GM19193 (cell line): ENCODE measurements around the gene RENBP.

Experiments
- POLR2A ChIP-seq: IDR thresholded peaks from 4 replicates; pipeline ENCODE4 v1.6.1; 2011; ENCODE audit not compliant: insufficient read depth, insufficient read length; ENCODE audit errors: extremely low read depth

The RENBP gene

DNA sequence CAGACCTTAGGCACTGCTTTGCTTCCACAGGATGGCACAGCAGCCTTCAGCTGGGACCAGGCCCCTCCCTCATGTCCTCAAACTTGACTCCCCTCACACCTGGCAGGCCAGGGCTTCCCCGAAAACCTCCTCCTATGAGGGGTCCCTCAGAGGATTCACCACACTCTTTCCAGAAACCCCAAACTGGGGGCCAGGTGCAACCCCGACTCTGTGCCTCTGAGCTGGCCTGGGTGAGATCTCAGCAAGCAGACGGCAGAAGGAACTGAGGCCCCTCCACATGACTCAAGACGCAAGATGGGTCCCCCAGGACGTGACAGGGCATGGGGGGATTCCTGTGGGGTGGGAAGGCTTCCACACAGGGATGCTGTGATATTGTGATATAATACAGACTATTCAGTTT lies 21.0 kb upstream of the RENBP start:
- no peak for TF ChIP-seq POLR2A

DNA sequence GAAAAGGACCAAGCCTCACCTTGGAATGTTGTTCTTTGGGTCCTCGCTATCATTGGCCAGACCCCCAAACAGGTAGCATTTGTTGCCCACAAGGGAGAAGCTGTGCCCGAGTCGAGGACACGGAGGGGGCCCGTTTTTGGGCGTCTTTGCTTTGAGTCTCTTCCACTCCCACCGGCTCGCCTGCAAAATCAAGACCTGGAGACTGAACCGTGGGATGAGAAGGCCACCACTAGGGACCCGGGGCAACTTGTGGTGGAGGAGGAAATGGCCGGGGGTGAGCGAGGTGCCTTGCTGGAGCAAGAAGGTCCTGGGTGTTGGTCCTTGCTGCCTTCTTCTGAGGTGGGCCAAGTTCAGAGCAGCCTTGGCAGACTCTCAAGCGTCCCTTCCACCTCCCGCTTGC lies 19.7 kb upstream of the RENBP start:
- no peak for TF ChIP-seq POLR2A

DNA sequence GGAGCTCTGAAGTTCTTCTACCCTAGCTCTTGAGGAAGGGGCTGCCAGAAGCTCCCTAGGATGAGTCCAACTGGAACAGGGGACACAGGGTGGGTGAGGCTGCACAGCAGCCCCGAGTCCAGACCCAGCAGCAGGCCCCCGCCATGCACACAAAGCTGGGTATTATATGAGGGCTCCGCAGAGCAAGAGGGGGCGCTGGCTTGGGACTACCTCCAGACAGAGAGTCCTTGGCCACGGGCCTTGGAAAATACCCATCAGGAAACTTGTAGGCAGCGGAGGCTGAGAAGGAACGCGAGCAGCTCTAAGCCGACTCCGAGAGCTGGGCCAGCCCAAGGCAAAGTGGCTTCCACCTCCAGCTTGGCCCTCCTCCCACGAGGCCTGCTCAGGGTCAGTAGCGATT lies 19.1 kb upstream of the RENBP start:
- no peak for TF ChIP-seq POLR2A

DNA sequence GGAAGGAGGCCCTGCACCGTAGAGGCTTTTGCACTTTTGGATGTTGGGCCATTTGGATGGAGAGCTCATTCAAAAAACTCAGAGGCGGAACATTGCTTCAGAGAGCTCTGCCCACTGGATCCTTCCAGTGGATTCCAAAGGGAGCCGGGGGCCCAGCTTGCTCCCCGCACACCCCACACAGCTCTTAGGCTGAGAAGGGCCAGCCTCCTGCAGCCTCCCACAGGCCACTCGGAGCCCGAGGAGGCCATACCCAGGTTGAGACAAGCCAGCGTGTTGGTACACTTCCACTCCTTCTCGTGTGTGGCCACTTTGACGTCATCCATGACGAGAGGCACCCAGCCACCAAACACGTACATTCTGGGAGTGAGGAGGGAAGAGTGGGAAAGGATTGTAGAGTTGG lies 16.8 kb upstream of the RENBP start:
- no peak for TF ChIP-seq POLR2A

DNA sequence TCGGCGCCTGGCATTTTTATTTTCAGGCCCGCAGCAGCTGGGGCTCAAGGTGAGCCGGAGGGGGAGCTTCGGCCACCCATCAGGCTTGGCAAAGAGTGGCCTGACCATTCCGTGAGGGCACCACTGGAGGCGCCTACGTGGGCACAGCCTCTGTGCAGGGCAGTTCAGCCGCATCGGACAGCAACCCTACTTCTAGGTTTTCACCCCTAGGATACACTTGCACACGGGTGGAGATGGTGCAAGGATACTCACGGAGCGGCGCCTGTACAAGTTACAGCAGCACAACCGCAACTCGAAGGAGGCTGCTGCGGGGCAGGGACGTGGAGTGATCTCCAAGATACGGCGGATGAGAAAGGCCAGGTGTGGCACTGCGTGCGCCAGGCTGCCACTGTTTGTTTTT lies 16.3 kb upstream of the RENBP start:
- TF ChIP-seq POLR2A = no peak

DNA sequence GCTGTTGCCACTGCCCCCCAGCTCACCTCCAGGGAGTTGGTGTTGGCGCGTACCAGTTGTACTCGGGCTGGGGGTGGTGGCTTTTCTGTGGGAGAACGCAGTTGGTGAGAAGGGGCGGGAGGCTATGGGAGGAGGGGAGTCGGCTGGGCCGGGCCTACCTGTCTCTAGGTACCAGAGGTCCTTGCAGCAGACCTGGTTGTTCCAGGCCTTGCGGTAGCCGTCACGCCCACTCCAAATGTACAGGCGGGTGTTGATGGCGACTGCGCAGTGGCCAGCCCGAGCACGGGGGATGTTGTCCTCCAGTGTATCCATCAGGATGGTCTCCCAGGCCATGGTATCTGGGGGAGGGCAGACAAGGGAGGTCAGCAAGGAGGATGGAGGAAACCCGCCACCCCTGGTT lies 15.6 kb upstream of the RENBP start:
- TF ChIP-seq POLR2A = no peak

DNA sequence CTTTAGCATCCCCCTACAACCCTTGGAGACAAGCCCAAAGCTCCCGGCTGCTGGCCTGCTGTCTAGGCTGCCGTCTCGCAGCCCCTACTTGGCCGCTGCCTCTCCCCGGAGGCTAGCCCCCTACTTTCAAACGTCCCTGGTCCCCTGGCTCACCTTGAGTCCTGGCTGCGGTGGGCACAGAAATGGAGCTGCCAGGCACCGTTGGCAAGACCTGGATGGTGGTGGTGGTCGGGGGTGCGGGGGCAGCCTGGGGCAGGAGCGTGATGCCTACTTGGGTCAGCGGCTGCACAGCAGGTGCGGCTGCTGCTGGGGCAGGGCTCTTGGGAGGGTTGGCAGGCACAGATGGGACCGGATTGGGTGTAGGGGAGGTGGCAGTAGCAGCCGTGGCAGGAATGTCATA lies 15.2 kb upstream of the RENBP start:
- no peak for TF ChIP-seq POLR2A

DNA sequence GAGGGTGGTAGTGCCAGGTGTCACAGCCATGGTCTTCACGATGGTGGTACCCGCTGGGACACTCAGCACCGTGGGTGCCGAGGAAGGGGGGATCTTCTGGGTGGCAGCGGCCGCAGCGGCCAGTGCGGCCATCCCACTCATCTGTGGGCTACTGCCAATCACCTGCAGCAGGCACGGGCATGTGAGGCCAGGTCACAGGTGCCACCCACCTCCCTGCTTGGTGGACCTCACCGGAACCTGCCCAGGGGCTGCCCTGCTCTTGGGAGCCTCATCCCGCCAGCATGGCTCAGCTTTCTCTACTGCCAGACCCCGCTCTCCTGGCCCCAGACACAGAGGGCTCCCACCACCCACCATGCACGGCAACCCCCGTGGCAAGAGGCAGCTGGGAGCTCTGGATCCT lies 14.2 kb upstream of the RENBP start:
- no peak for TF ChIP-seq POLR2A

DNA sequence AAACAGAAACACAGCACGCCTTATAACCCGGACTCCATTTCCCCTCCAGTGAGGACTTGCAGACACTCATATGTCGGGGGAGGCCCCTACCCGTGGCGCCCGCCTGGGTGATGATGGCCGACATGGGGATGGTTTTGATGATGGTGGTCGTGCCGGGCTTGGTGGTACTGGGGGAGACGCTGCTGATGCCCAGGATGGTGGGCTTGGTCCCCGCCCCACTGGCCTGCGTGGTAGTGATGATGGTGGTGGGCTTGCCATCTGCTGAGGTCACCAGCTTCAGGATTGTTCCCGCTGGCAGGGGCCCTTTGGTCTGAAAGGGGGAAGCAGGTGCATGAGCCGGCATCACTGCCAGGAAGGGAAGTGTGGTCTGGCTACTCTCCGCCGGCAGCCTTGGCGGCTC lies 12.8 kb upstream of the RENBP start:
- no peak for TF ChIP-seq POLR2A

DNA sequence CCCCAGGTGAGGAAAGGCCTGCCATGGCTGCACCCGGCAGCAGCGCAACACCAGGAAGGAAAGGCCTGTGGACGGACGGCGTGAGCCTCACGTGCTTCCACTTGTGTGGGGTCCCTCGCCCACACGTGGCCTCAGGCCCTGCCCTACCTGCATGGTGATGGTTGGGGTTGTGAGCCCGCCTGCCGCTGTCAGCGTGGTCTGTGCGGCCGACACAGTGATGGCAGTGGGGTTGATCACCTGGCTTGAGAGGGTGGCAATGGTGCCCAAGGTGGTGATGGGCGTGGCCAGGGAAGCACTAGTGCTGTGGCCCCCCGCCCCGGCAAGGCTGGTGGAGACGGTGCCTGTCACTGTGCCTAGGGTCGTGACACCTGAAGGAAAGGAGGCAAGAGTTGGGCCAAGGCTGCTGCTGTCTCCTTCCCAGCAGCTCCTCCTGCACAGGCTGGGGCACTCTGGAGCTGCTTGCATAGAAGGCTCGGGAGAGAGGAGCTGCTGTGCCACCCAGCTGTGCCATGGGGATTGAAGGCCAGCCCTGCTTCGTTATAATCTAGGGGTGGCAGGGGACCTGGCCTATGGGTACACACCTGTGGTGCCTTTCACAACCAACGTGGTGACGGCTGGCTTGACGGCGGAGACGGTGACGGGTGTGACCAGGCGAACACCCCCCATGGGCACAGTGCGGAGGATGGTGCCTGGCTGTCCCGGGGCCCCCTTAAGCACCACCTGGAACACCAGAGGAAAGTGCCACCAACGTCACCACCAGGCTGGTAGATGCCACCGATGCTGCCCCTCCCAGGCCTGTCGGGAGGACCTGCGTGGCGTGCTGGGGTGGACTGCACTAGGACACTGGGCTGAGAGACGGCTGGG lies 11.8 kb upstream of the RENBP start:
- no peak for TF ChIP-seq POLR2A

DNA sequence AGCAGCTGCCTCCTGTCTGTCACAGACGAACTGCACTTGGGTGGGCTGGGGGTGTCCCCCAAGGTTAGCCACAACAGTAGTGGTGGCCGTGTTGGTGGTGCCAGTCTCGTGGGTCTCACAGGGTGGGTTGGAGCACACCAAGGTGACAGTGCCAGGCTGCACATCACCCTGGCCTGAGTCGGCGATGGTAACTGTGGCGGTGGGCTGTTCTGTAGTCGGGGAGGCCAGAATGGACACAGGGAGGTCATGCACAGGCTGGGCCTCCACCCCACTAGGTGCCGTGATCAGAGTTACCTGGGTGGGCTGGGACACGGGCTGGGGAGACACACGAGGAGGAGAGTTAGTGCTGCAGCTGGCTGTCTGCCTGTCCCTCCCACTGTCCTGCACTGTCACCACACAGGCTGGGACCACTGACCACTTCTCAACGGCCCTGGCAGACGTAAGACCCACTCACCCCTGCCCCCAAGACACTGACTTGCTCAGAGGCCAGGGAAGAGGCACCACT lies 10.8 kb upstream of the RENBP start:
- TF ChIP-seq POLR2A = no peak

DNA sequence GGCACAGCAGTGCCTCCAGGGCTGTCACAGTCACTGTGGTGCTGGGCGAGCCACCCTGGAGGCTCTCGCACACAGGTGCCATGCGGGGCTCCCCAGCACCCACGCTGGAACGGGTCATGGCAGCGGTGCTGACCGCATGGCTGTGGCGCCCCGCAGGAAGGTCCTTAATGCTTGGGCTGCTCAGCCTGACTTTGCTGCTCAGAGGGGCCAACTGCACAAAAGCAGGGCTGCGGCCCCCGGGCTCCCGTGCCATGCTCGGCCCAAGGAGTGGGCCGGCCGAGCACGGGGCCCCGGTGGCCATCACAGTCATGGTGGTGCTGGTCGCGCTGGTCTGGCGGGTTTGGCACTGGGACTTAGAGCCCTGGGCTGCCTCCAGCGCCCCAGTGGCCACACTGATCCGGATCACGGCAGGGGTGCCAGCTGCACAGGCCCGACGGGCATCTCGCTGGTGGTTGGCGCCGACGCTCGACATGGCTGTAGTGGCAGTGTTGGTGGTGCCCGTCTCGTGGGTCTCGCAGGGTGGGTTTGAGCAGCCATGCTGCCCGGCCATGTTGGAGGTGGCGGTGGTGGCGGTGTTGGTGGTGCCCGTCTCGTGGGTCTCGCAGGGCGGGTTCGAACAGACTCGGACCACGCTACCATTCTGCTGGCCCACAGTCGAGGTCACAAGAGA lies 10.2 kb upstream of the RENBP start:
- no peak for TF ChIP-seq POLR2A

DNA sequence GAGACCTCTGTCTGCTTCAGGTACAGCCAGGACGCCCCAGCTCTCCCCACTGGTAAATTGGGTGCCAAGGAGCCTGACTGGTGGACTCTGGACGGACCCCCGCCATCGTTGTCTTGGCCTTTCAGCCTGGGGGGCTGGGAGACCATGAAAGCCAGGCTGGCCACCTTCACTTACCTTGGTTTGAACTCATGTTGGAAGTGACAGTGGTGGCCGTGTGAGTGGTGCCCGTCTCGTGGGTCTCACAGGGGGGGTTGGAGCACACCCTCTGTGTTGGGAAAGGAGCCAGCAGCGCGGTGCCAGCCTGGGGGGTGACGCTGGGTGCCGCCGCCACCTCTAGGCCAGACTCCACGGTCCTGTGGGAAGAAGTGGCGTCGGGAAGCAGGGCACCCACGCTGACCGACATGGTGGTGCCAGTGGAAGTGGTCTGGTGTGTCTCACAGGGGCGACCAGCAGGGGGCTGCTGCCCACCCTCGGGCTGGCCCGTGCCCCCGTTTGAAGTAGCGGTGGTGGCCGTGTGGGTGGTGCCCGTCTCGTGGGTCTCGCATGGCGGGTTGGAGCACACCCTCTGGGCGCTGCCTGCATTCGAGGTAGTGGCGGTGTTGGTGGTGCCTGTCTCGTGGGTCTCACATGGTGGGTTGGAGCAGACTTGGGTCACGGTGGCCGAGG lies 9.6 kb upstream of the RENBP start:
- TF ChIP-seq POLR2A = peak; percentile 12

DNA sequence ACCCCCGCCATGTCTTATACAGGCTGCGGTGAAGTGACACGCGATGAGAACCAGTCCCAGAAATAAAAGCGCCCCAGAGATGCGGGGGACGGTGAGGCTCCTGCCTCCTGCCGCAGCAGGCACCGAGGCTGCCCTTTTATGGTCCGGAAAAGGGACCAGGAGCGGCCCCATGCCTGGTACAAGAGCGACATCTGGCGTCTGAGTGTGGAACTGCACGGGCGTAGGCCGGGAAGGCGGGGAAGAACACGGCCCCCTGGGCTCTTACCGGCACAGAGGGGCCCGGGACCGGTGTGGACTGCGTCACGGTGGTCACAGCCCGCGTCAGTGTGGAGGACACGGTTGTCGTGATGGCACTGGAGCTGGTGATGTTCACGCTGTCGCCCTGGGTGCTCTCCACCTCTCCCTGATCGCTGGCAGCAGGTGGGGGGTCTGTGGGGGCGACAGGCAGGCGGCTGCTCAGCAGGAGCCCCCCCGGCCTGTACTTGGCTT lies 8.9 kb upstream of the RENBP start:
- TF ChIP-seq POLR2A = peak; percentile 19

DNA sequence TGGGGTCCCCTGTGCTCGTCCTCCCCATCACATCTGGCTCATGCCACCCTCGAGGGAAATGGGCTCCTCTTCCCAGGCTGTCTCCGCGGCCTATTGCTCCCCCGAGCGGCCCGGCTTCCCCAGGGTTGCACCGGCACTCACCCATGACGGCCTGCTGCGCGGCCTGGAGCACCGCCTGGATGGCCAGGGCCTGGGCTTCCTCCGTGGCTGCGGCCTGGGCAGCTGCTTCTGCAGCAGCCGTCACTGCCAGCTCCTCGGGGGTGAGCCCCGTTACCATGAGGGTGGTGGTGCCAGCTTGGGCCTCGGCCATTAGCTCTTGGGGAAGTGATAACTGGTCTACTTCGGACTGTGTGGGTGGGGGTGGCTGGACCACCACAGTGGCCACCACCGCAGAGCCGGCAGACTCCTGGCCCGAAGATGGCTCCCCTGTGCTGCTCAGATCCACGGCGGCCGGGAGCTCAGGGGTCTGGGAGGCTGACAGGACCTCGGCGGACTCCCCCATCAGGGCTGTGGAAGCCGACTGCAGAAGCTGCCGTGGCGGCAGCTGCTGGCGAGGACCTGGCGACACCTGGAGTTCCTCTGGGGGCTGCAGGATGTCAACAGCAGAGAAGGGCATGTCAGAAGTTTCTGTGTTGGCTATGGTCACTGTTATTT lies 8.1 kb upstream of the RENBP start:
- no peak for TF ChIP-seq POLR2A
